HFF-Myc (cell line): ENCODE measurements around the gene SLC7A7.

Experiments used
- DNase-seq: peaks from one replicate; pipeline ENCODE4 v3.0.0-alpha.2; 2011; ENCODE audit warnings: low read depth; ENCODE audit errors: extremely low read depth
- H3K4me3 ChIP-seq: replicated peaks from 2 replicates; pipeline ENCODE4 v1.5.1; 2011; ENCODE audit warnings: low read depth, mild to moderate bottlenecking, control low read depth, low read length
- CTCF ChIP-seq: IDR thresholded peaks from 2 replicates; pipeline ENCODE4 v1.5.1; 2012; ENCODE audit warnings: mild to moderate bottlenecking, low read depth, low read length, control low read depth; ENCODE audit errors: missing control alignments

Gene SLC7A7

GRCh38 chr14:22842211-22843122, 27.2 kb upstream of the SLC7A7 start:
- no peak overlapping the region for H3K4me3 ChIP-seq
- no peak for DNase-seq
- no peak for TF ChIP-seq CTCF

GRCh38 chr14:22841769-22842168, 26.5 kb upstream of the SLC7A7 start:
- TF ChIP-seq CTCF = no peak
- no peak overlapping the region for H3K4me3 ChIP-seq
- DNase-seq = no peak

GRCh38 chr14:22841311-22841710, 26.1 kb upstream of the SLC7A7 start:
- TF ChIP-seq CTCF = no peak
- no peak overlapping the region for H3K4me3 ChIP-seq
- DNase-seq = no peak

GRCh38 chr14:22839159-22839779, 24.0 kb upstream of the SLC7A7 start:
- H3K4me3 ChIP-seq = peak overlapping the region; percentile 85
- TF ChIP-seq CTCF = no peak

GRCh38 chr14:22838631-22839041, 23.4 kb upstream of the SLC7A7 start:
- TF ChIP-seq CTCF = no peak
- no peak for DNase-seq
- H3K4me3 ChIP-seq = peak overlapping the region; percentile 85

More at GRCh38 chr14:22839159-22839779, 24.0 kb upstream of the SLC7A7 start:
- no peak for DNase-seq

- H3K4me3 ChIP-seq = peak overlapping the region; percentile 85
- no peak for TF ChIP-seq CTCF
- no peak for DNase-seq
Observed at GRCh38 chr14:22837750-22838538, 22.7 kb upstream of the SLC7A7 start.
